Motor neuron (in vitro differentiated cells): ENCODE data around the gene UGGT2. TPM values are rescaled to one million over a fixed set of nuclear protein-coding genes. Genes with fewer than 3 reads are reported as not detected.
"Not testable (repeated sequence)": the region's sequence is repeated elsewhere in the genome, so short reads cannot be mapped to it uniquely, and the experiment has no call there.

Experiments used
- ATAC-seq, 8 experiments: fragments of 200-7000 bp; cut with Tn5 transposase; replicated peaks in 6 of 8; 2 replicates each; pipeline ENCODE4 v1.8.0; 2021; ENCODE audit warnings: mild to moderate bottlenecking in 8 of 8, moderate library complexity in 8 of 8
- H3K27ac ChIP-seq, 2 donors: fragments of 250-450 bp; sonication (Bioruptor Pico); 2 replicates each; pipeline ENCODE4 v1.9.0; 2021; ENCODE audit warnings: antibody characterized with exemption in 2 of 2, mild to moderate bottlenecking in 2 of 2, moderate library complexity in 1 of 2
- H3K4me1 ChIP-seq, 2 donors: fragments of 250-450 bp; sonication (Bioruptor Pico); replicated peaks in 1 of 2; 2 replicates each; pipeline ENCODE4 v1.6.1; 2021; ENCODE audit warnings: antibody characterized with exemption in 2 of 2, mild to moderate bottlenecking in 2 of 2, moderate library complexity in 1 of 2
- H3K4me3 ChIP-seq, 5 donors: fragments of 250-450 bp; sonication (Bioruptor Pico); 2 replicates each; pipeline ENCODE4 v1.9.0; 2021; ENCODE audit warnings: antibody characterized with exemption in 5 of 5, mild to moderate bottlenecking in 5 of 5, moderate library complexity in 4 of 5
- WGBS, 10 experiments: fragments of 450-650 bp; shearing (Covaris generic); methylation state at CpG; one replicate each; pipeline ENCODE4 v1.0.0; 2022; 5-methylcytosine and 5-hydroxymethylcytosine counted together
- in situ Hi-C, 9 experiments: fragments of 400-800 bp; cut with MboI; loops; one replicate each; pipeline ENCODE4 v1.15.0; 2021; ENCODE audit warnings: low sequenced_read_pairs in 9 of 9, low pct_unique_long_range_greater_than_20kb in 2 of 9; ENCODE audit not compliant: unreplicated experiment in 9 of 9
- total RNA-seq, 8 experiments: library from RNA; unstranded; fragments of 300-600 nt; gene quantifications; 2 replicates each; pipeline versions ENCODE4 v1.2.3 to v1.2.4, GENCODE V29; 2022

Gene UGGT2
- total RNA-seq, 8 experiments from 2014 or later: 21.7 to 50.0 (median 33.8) TPM

GRCh38 chr13:96081888-96082287 is 28.7 kb upstream of the UGGT2 start:
- H3K4me3 ChIP-seq: no peak overlapping the region
- 0 to 67% (median 44%) methylated on average over 1 to 2 of the region's 2 CpGs; no CpG with 5 or more reads in 3 of the 10 experiments for WGBS, 10 experiments
- ATAC-seq: no peak
- no peak overlapping the region for H3K27ac ChIP-seq
- no peaks in the 10 kb centered on the region for H3K4me1 ChIP-seq
- in situ Hi-C loops: no loop called here

GRCh38 chr13:96080676-96081075 is 27.5 kb upstream of the UGGT2 start:
- Histone ChIP-seq H3K27ac (no peak overlapping the region), H3K4me1 (no peaks in the 10 kb centered on the region), H3K4me3 (no peak overlapping the region)
- in situ Hi-C loops: no loop called here
- whole genome bisulfite sequencing, 10 experiments: 17 to 100% (median 80%) methylated on average over 1 to 5 of the region's 5 CpGs; no CpG with 5 or more reads in 1 of the 10 experiments
- no peak for ATAC-seq

- Histone ChIP-seq H3K27ac (no peak overlapping the region), H3K4me3 (no peak overlapping the region), H3K4me1 (no peaks in the 10 kb centered on the region)
- in situ Hi-C loops: no loop called here
- peak in 1 of 8 experiments; percentile 42 for ATAC-seq
- 29 to 100% (median 80%) methylated on average over 1 to 3 of the region's 3 CpGs; no CpG with 5 or more reads in 1 of the 10 experiments for WGBS, 10 experiments
Observed at GRCh38 chr13:96075953-96076543, 22.8 kb upstream of the UGGT2 start.

GRCh38 chr13:96072392-96072791 is 19.2 kb upstream of the UGGT2 start:
- in situ Hi-C loops: no loop called here
- 58 to 93% (median 79%) methylated on average over 2 to 3 of the region's 3 CpGs; no CpG with 5 or more reads in 4 of the 10 experiments for WGBS, 10 experiments
- Histone ChIP-seq H3K4me3 (no peak overlapping the region), H3K27ac (no peak overlapping the region), H3K4me1 (no peaks in the 10 kb centered on the region)
- ATAC-seq: no peak

GRCh38 chr13:96071504-96071903 is 18.3 kb upstream of the UGGT2 start:
- in situ Hi-C loops: no loop called here
- Histone ChIP-seq H3K4me3 (no peak overlapping the region), H3K27ac (no peak overlapping the region), H3K4me1 (no peaks in the 10 kb centered on the region)
- ATAC-seq: no peak
- WGBS, 10 experiments: 41 to 92% (median 73%) methylated on average over 4 to 6 of the region's 6 CpGs; no CpG with 5 or more reads in 2 of the 10 experiments

DNA sequence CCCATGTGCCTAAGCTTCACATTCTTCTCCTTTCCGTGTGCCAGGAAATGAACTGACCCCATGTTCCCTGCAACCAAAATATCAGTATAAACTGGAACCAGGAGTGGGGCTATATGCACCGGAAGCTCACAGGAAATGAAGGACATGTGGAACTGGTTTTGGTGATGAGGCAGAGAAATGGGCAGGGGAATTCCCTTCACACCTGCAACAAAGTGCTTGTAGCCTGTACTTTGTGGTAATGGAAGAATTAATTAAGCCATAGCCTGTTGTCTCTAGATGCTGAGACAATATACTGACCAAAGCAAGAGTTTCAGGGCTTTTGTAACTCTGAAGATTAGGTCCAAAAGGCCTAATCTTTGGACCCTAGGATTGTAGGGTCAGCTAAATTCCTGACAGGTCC is 15.5 kb upstream of the UGGT2 start:
- no peaks in the 10 kb centered on the region for H3K4me1 ChIP-seq
- 0 to 100% (median 91%) methylated on average over 1 to 2 of the region's 2 CpGs; no CpG with 5 or more reads in 4 of the 10 experiments for WGBS, 10 experiments
- in situ Hi-C loops: no loop called here

DNA sequence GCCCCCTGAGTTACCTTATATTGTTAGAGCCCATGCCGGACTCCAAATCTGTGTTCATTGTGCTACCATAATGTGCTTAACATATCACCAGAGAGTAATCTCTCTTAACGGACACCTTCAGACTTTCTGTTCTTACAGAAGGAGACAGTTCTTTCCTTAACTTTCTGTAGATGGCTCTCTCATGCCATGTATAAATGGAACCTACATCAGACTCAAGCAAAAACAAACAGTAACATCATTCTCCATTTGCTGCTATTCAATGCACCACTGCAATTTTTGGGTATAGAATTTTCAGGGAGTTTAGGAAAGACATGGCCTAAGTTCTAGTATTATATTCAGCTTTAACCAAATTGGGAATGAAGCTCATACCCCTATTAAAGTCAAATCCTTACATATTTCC is 12.6 kb upstream of the UGGT2 start:
- no peak for ATAC-seq
- 0 to 100% (median 88%) methylated on average over 1 to 2 of the region's 2 CpGs; no CpG with 5 or more reads in 3 of the 10 experiments for WGBS, 10 experiments
- in situ Hi-C loops: no loop called here
- no peak overlapping the region for H3K4me3 ChIP-seq
- no peak overlapping the region for H3K27ac ChIP-seq
- peaks cover 2 to 7% of the 10 kb centered on the region in 2 donors for H3K4me1 ChIP-seq

More for the DNA sequence above, 15.5 kb upstream of the UGGT2 start:
- no peak overlapping the region for H3K27ac ChIP-seq
- no peak overlapping the region for H3K4me3 ChIP-seq
- no peak for ATAC-seq

GRCh38 chr13:96052656-96053002 is 572 bp downstream of the UGGT2 start:
- 0 to 7% (median 0%) methylated on average over 2 to 7 of the region's 12 CpGs; no CpG with 5 or more reads in 3 of the 10 experiments for WGBS, 10 experiments
- Histone ChIP-seq H3K4me1 (peaks cover 0 to 2% of the 10 kb centered on the region in 2 donors), H3K27ac (peak overlapping the region; percentile 58 to 71), H3K4me3 (peak overlapping the region; percentile 60 to 87 (median 76))
- ATAC-seq: peak; percentile 20 to 59 (median 44)
- in situ Hi-C loops: no loop called here

DNA sequence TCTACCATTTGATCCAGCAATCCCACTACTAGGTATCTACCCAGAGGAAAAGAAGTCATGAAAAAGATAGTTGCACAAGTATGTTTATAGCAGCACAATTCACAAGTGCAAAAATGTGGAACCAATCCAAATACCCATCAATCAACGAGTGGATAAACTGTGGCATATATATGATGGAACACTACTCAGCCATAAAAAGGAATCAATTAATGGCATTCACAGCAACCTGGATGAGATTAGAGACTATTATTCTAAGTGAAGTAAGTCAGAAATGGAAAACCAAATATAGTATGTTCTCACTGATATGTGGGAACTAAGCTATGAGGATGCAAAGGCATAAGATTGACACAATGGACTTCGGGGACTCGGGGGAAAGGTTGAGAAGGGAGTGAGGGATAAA is 1.3 kb downstream of the UGGT2 start:
- H3K4me1 ChIP-seq, in situ Hi-C loops, ATAC-seq, H3K27ac ChIP-seq: not testable (repeated sequence)
- peak overlapping the region in 4 of 5 donors; percentile 60 to 87 (median 77) for H3K4me3 ChIP-seq
- WGBS, 10 experiments: 9 to 100% (median 79%) methylated on average over 1 to 3 of the region's 3 CpGs; no CpG with 5 or more reads in 2 of the 10 experiments

DNA sequence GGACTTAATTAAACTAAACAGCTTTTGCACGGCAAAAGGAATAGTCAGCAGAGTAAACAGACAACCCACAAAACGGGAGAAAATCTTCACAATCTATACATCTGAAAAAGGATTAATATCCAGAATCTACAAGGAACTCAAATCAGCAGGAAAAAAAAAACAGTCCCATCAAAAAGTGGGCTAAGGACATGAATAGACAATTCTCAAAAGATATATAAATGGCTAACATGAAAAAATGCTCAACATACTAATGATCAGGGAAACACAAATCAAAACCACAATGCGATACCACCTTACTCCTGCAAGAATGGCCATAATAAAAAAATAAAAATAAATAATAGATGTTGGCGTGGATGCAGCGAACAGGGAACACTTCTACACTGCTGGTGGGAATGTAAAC is 1.7 kb downstream of the UGGT2 start:
- ATAC-seq, in situ Hi-C loops: not testable (repeated sequence)

GRCh38 chr13:96050955-96051354 is 2.2 kb downstream of the UGGT2 start:
- H3K4me1 ChIP-seq, in situ Hi-C loops, H3K27ac ChIP-seq, H3K4me3 ChIP-seq, ATAC-seq: not testable (repeated sequence)
- 100% methylated on average over 1 of the region's 4 CpGs; no CpG with 5 or more reads in 9 of the 10 experiments for WGBS, 10 experiments

More for the DNA sequence above, 1.7 kb downstream of the UGGT2 start:
- WGBS, 10 experiments: 89 to 100% (median 96%) methylated on average over 2 to 5 of the region's 5 CpGs
- not testable (repeated sequence) for H3K4me1 ChIP-seq, H3K27ac ChIP-seq
- peak overlapping the region in 1 of 5 donors; percentile 78 for H3K4me3 ChIP-seq

- not testable (repeated sequence) for H3K4me3 ChIP-seq, ATAC-seq, H3K4me1 ChIP-seq, H3K27ac ChIP-seq
- in situ Hi-C loops: loop anchor here in 1 of 9 experiments (25.0 kb wide), 1 partner anchor 766 kb away; no protein-coding TSS in a partner anchor
- 85 to 100% (median 100%) methylated on average over 1 to 10 of the region's 16 CpGs; no CpG with 5 or more reads in 4 of the 10 experiments for WGBS, 10 experiments
Observed at GRCh38 chr13:96046449-96047126, 6.6 kb downstream of the UGGT2 start.

- in situ Hi-C loops: loop anchor here in 1 of 9 experiments (25.0 kb wide), 1 partner anchor 768 kb away; no protein-coding TSS in a partner anchor
- H3K27ac ChIP-seq: no peak overlapping the region
- 83 to 100% (median 100%) methylated on average over 1 of the region's 1 CpG; no CpG with 5 or more reads in 3 of the 10 experiments for WGBS, 10 experiments
- no peak overlapping the region for H3K4me3 ChIP-seq
- no peaks in the 10 kb centered on the region for H3K4me1 ChIP-seq
- no peak for ATAC-seq
Observed at GRCh38 chr13:96044238-96044637, 9.0 kb downstream of the UGGT2 start.
